SK-N-SH (cell line): Measurements from ENCODE around the gene PARP4. TPM values are rescaled to one million over a fixed set of nuclear protein-coding genes. Genes with fewer than 3 reads are reported as not detected.
"Not testable (repeated sequence)": the region's sequence is repeated elsewhere in the genome, so short reads cannot be mapped to it uniquely, and the experiment has no call there.

Experiments
- CTCF ChIA-PET: fragments of 300-600, 350-600 bp; formaldehyde crosslinking; extraction: SDS; loops from one replicate; lab custom pipeline; 2021; lab: Yijun Ruan, JAX
- POLR2A ChIA-PET: fragments of 350-600 bp; sonication (Branson Sonifier 250); formaldehyde crosslinking; extraction: SDS; loops from one replicate; lab custom pipeline; 2020; ENCODE audit warnings: antibody characterized with exemption, inconsistent platforms; lab: Yijun Ruan, JAX
- DNase-seq: peaks from one replicate; pipeline ENCODE4 v3.0.0; 2012
- H2AFZ ChIP-seq: fragments of 200-600 bp; sonication (generic); 2 replicates; pipeline ENCODE4 v1.8.1; 2016; ENCODE audit warnings: antibody characterized with exemption, mild to moderate bottlenecking, low read depth
- H3F3A ChIP-seq: fragments of 200-600 bp; sonication (generic); replicated peaks from 2 replicates; pipeline ENCODE3; 2016; ENCODE audit warnings: antibody characterized with exemption, mild to moderate bottlenecking; ENCODE audit not compliant: insufficient read depth
- H3K27ac ChIP-seq, 2 experiments: fragments of 200-500 bp in 1 of 2; fragments of 200-600 bp in 1 of 2; sonication (Bioruptor generic) in 1 of 2; sonication (generic), shearing (Covaris generic) in 1 of 2; 2 replicates each; pipeline versions ENCODE4 v1.5.1 to v1.6.1; 2014 to 2016; ENCODE audit warnings: low read depth in 2 of 2, inconsistent platforms in 1 of 2, low read length in 1 of 2, mild to moderate bottlenecking in 1 of 2, mixed read lengths in 1 of 2
- H3K27me3 ChIP-seq: fragments of 200-600 bp; sonication (generic), shearing (Covaris generic); 2 replicates; pipeline ENCODE4 v1.6.1; 2016; ENCODE audit warnings: mixed run types; ENCODE audit not compliant: insufficient read depth
- H3K36me3 ChIP-seq, 2 experiments: fragments of 200-500 bp in 1 of 2; fragments of 200-600 bp in 1 of 2; sonication (Bioruptor generic) in 1 of 2; sonication (generic) in 1 of 2; replicated peaks in 1 of 2; 2 replicates each; pipeline versions ENCODE3 to v1.5.1; 2014 to 2016; ENCODE audit warnings: low read length in 1 of 2, mild to moderate bottlenecking in 1 of 2; ENCODE audit not compliant: insufficient read depth in 2 of 2, control insufficient read depth in 1 of 2
- H3K4me1 ChIP-seq, 2 experiments: fragments of 200-500 bp in 1 of 2; fragments of 200-600 bp in 1 of 2; sonication (Bioruptor generic) in 1 of 2; sonication (generic), shearing (Covaris generic) in 1 of 2; 2 replicates each; pipeline versions ENCODE4 v1.5.1 to v1.6.1; 2014 to 2016; ENCODE audit warnings: low read depth in 1 of 2, low read length in 1 of 2, mixed run types in 1 of 2; ENCODE audit not compliant: insufficient read depth in 2 of 2, control insufficient read depth in 1 of 2
- H3K4me2 ChIP-seq: fragments of 200-600 bp; sonication (generic), shearing (Covaris generic); 2 replicates; pipeline ENCODE4 v1.6.1; 2017; ENCODE audit warnings: mixed run types
- H3K4me3 ChIP-seq, 2 experiments: fragments of 200-500 bp in 1 of 2; fragments of 200-600 bp in 1 of 2; sonication (Bioruptor generic) in 1 of 2; sonication (generic), shearing (Covaris generic) in 1 of 2; 2 replicates each; pipeline versions ENCODE4 v1.5.1 to v1.8.1; 2014 to 2016; ENCODE audit warnings: low read depth in 2 of 2, inconsistent platforms in 1 of 2, low read length in 1 of 2, mild to moderate bottlenecking in 1 of 2, mixed read lengths in 1 of 2, moderate library complexity in 1 of 2
- H3K79me2 ChIP-seq: fragments of 200-600 bp; sonication (generic); 2 replicates; pipeline ENCODE4 v1.8.1; 2017; ENCODE audit warnings: mild to moderate bottlenecking; ENCODE audit not compliant: insufficient read depth
- H3K9ac ChIP-seq: fragments of 200-600 bp; sonication (generic); 2 replicates; pipeline ENCODE4 v1.6.1; 2017; ENCODE audit warnings: mixed run types
- H3K9me2 ChIP-seq: fragments of 200-600 bp; sonication (generic); 2 replicates; pipeline ENCODE4 v1.6.1; 2017; ENCODE audit warnings: mixed run types
- H3K9me3 ChIP-seq: fragments of 200-600 bp; sonication (generic); 2 replicates; pipeline ENCODE4 v1.6.1; 2017; ENCODE audit warnings: mixed run types, mild to moderate bottlenecking, moderate library complexity
- H4K20me1 ChIP-seq: fragments of 200-600 bp; sonication (generic); 2 replicates; pipeline ENCODE4 v1.6.1; 2017; ENCODE audit warnings: mild to moderate bottlenecking, mixed run types; ENCODE audit not compliant: insufficient read depth
- CHD2 ChIP-seq: fragments of 150-350 bp; IDR thresholded peaks from 2 replicates; pipeline ENCODE4 v1.6.1; 2018; ENCODE audit warnings: low read length; ENCODE audit not compliant: partially characterized antibody
- FOSL2 ChIP-seq: IDR thresholded peaks from 2 replicates; pipeline ENCODE4 v1.4.0; 2012; ENCODE audit warnings: low read depth, mild to moderate bottlenecking, moderate library complexity, borderline replicate concordance
- GATA2 ChIP-seq: sonication (generic); formaldehyde crosslinking; IDR thresholded peaks from 2 replicates; pipeline ENCODE4 v1.5.0; 2020; ENCODE audit warnings: mild to moderate bottlenecking, missing genetic modification reagents
- JUND ChIP-seq: IDR thresholded peaks from 2 replicates; pipeline ENCODE4 v1.4.0; 2012
- POLR2AphosphoS5 ChIP-seq: IDR thresholded peaks from 2 replicates; pipeline ENCODE4 v1.6.1; 2012; ENCODE audit warnings: low read depth, low read length
- RFX5 ChIP-seq: IDR thresholded peaks from 2 replicates; pipeline ENCODE4 v1.6.1; 2012; ENCODE audit warnings: mild to moderate bottlenecking, improper control_type of control experiment, low read length
- RXRA ChIP-seq: IDR thresholded peaks from 2 replicates; pipeline ENCODE4 v1.4.0; 2012; ENCODE audit warnings: low read depth, mild to moderate bottlenecking, borderline replicate concordance
- YY1 ChIP-seq: IDR thresholded peaks from 2 replicates; pipeline ENCODE4 v1.4.0; 2012; ENCODE audit warnings: low read depth, mild to moderate bottlenecking
- WGBS: methylation state at CpG from one replicate; pipeline ENCODE4 v1.1.6; 2017; ENCODE audit warnings: low lambda C conversion rate; 5-methylcytosine and 5-hydroxymethylcytosine counted together
- polyA plus RNA-seq, 3 experiments: library from polyadenylated mRNA; depleted of rRNA; stranded (reverse); fragments of >200 nt; gene quantifications; 2 replicates each; pipeline ENCODE4 v1.2.3, GENCODE V29; 2012
- TF ChIP-seq, protein P1 (sequence below): fragments of 150-350 bp; IDR thresholded peaks from 2 replicates; pipeline ENCODE4 v1.6.1; 2017; ENCODE audit warnings: antibody characterized with exemption, low read length, low read depth, borderline replicate concordance
- TF ChIP-seq, protein P2 (sequence below): IDR thresholded peaks from 2 replicates; pipeline ENCODE4 v1.4.0; 2012; ENCODE audit warnings: low read depth, borderline replicate concordance
- TF ChIP-seq, protein P3 (sequence below): IDR thresholded peaks from 2 replicates; pipeline ENCODE4; 2012
- TF ChIP-seq, protein P4 (sequence below): fragments of 200-600 bp; sonication (generic); IDR thresholded peaks from 2 replicates; pipeline ENCODE4 v1.6.1; 2017; ENCODE audit warnings: antibody characterized with exemption, mild to moderate bottlenecking, moderate library complexity
- TF ChIP-seq, protein P5 (sequence below): IDR thresholded peaks from 2 replicates; pipeline ENCODE4 v1.4.0; 2012; ENCODE audit warnings: low read depth
- TF ChIP-seq, protein P6 (sequence below): fragments of 150-350 bp; IDR thresholded peaks from 2 replicates; pipeline ENCODE4 v1.6.1; 2016; ENCODE audit warnings: mild to moderate bottlenecking, low read depth, low read length
- TF ChIP-seq, protein P7 (sequence below): IDR thresholded peaks from 2 replicates; pipeline ENCODE4 v1.4.0; 2012; ENCODE audit warnings: low read depth, borderline replicate concordance

Gene PARP4
- polyA plus RNA-seq, 1 of the 3 experiments (the other 2 are of a cell fraction), result 33.9 TPM

DNA sequence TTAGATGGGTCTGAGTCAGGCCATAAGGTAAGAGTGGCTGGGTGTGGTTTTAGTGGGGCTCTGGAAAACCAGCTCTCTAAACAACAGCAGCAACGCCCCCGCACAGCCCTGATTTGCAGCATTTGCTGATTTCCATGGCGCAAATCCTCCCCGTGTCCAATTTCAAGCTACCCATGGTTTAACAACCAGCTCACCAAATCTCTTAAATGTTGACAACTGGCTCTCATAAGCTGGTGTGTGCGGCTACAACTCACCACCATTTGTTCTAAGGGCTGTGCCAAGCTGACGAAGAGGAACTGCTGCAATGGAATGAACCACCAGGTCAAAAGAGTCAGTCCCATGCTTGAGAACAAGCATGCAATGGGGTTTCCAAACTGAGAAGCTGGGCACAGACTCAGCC lies 22.9 kb downstream of the PARP4 start:
- Histone ChIP-seq H3K4me2 (no peak overlapping the region), H4K20me1 (no peaks in the 10 kb centered on the region), H3F3A (no peaks in the 10 kb centered on the region), H3K9me3 (no peaks in the 10 kb centered on the region), H3K4me1 (no peaks in the 10 kb centered on the region), H3K4me3 (no peak overlapping the region), H3K27ac (no peak overlapping the region), H3K9ac (no peak overlapping the region), H3K79me2 (no peaks in the 10 kb centered on the region), H3K9me2 (no peaks in the 10 kb centered on the region), H3K27me3 (no peaks in the 10 kb centered on the region), H3K36me3 (peaks cover 53 to 81% of the 10 kb centered on the region in 2 experiments), H2AFZ (no peak overlapping the region)
- ChIA-PET CTCF (no interaction called here), POLR2A (no interaction called here)
- WGBS, result 95% methylated on average over 6 of the region's 6 CpGs
- no peak for DNase-seq
- TF ChIP-seq, protein P1, sequence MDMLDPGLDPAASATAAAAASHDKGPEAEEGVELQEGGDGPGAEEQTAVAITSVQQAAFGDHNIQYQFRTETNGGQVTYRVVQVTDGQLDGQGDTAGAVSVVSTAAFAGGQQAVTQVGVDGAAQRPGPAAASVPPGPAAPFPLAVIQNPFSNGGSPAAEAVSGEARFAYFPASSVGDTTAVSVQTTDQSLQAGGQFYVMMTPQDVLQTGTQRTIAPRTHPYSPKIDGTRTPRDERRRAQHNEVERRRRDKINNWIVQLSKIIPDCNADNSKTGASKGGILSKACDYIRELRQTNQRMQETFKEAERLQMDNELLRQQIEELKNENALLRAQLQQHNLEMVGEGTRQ, result no peak
- TF ChIP-seq RXRA (no peak), RFX5 (no peak), GATA2 (no peak), YY1 (no peak), JUND (no peak), FOSL2 (no peak), CHD2 (no peak), POLR2AphosphoS5 (no peak)
- TF ChIP-seq, protein P2, sequence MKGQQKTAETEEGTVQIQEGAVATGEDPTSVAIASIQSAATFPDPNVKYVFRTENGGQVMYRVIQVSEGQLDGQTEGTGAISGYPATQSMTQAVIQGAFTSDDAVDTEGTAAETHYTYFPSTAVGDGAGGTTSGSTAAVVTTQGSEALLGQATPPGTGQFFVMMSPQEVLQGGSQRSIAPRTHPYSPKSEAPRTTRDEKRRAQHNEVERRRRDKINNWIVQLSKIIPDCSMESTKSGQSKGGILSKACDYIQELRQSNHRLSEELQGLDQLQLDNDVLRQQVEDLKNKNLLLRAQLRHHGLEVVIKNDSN, result no peak
- TF ChIP-seq, protein P3, sequence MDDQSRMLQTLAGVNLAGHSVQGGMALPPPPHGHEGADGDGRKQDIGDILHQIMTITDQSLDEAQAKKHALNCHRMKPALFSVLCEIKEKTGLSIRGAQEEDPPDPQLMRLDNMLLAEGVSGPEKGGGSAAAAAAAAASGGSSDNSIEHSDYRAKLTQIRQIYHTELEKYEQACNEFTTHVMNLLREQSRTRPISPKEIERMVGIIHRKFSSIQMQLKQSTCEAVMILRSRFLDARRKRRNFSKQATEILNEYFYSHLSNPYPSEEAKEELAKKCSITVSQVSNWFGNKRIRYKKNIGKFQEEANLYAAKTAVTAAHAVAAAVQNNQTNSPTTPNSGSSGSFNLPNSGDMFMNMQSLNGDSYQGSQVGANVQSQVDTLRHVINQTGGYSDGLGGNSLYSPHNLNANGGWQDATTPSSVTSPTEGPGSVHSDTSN, result no peak
- TF ChIP-seq, protein P4, sequence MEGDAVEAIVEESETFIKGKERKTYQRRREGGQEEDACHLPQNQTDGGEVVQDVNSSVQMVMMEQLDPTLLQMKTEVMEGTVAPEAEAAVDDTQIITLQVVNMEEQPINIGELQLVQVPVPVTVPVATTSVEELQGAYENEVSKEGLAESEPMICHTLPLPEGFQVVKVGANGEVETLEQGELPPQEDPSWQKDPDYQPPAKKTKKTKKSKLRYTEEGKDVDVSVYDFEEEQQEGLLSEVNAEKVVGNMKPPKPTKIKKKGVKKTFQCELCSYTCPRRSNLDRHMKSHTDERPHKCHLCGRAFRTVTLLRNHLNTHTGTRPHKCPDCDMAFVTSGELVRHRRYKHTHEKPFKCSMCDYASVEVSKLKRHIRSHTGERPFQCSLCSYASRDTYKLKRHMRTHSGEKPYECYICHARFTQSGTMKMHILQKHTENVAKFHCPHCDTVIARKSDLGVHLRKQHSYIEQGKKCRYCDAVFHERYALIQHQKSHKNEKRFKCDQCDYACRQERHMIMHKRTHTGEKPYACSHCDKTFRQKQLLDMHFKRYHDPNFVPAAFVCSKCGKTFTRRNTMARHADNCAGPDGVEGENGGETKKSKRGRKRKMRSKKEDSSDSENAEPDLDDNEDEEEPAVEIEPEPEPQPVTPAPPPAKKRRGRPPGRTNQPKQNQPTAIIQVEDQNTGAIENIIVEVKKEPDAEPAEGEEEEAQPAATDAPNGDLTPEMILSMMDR, result no peak
- TF ChIP-seq, protein P5, sequence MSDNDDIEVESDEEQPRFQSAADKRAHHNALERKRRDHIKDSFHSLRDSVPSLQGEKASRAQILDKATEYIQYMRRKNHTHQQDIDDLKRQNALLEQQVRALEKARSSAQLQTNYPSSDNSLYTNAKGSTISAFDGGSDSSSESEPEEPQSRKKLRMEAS, result no peak
- TF ChIP-seq, protein P6, sequence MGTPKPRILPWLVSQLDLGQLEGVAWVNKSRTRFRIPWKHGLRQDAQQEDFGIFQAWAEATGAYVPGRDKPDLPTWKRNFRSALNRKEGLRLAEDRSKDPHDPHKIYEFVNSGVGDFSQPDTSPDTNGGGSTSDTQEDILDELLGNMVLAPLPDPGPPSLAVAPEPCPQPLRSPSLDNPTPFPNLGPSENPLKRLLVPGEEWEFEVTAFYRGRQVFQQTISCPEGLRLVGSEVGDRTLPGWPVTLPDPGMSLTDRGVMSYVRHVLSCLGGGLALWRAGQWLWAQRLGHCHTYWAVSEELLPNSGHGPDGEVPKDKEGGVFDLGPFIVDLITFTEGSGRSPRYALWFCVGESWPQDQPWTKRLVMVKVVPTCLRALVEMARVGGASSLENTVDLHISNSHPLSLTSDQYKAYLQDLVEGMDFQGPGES, result no peak
- TF ChIP-seq, protein P7, sequence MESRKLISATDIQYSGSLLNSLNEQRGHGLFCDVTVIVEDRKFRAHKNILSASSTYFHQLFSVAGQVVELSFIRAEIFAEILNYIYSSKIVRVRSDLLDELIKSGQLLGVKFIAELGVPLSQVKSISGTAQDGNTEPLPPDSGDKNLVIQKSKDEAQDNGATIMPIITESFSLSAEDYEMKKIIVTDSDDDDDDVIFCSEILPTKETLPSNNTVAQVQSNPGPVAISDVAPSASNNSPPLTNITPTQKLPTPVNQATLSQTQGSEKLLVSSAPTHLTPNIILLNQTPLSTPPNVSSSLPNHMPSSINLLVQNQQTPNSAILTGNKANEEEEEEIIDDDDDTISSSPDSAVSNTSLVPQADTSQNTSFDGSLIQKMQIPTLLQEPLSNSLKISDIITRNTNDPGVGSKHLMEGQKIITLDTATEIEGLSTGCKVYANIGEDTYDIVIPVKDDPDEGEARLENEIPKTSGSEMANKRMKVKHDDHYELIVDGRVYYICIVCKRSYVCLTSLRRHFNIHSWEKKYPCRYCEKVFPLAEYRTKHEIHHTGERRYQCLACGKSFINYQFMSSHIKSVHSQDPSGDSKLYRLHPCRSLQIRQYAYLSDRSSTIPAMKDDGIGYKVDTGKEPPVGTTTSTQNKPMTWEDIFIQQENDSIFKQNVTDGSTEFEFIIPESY, result no peak

DNA sequence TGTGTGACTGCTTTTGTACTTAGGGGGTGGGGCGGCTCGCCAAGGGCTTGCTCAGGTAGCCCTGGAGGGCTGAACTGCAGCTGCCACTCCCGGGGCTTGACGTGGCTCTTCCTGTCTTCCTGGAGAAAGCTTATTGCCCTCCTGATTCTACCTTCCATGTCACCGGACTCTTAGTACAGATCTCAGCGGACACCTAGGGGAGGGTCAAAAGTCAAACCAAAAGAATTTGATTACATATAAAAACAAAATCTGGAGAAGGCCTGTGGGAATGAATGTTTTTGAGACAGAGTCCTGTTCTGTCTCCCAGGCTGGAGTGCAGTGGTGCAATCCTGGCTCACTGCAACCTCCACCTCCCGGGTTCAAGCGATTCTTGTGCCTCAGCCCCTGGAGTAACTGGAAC lies 24.5 kb downstream of the PARP4 start:
- H3K4me2 ChIP-seq, CTCF ChIA-PET: not testable (repeated sequence)
- 98% methylated on average over 6 of the region's 8 CpGs for WGBS

More for the DNA sequence above, 24.5 kb downstream of the PARP4 start:
- H4K20me1 ChIP-seq, H2AFZ ChIP-seq, H3K4me3 ChIP-seq, H3K4me1 ChIP-seq, H3K9me3 ChIP-seq, H3K27ac ChIP-seq, H3F3A ChIP-seq, H3K9me2 ChIP-seq, DNase-seq, H3K9ac ChIP-seq, H3K27me3 ChIP-seq, H3K79me2 ChIP-seq: not testable (repeated sequence)
- peaks cover 47 to 78% of the 10 kb centered on the region in 2 experiments for H3K36me3 ChIP-seq
- POLR2A ChIA-PET, result interaction anchor here (1.0 kb wide), 1 partner anchor 24 kb away, joined by 3 read pairs; the partner anchor contains the start of gene PARP4
